HepG2 (cell line): ENCODE results near the gene LMX1B. TPM values are rescaled to one million over a fixed set of nuclear protein-coding genes. Genes with fewer than 3 reads are reported as not detected.

Experiments
- ATF1 ChIP-seq: IDR thresholded peaks from 2 replicates; pipeline ENCODE4 v1.6.1; 2016; ENCODE audit warnings: mild to moderate bottlenecking, control low read depth
- CC2D1A ChIP-seq: sonication (generic); formaldehyde crosslinking; IDR thresholded peaks from 2 replicates; pipeline ENCODE4 v1.8.1; 2023; ENCODE audit warnings: mild to moderate bottlenecking, missing genetic modification reagents
- ELF3 ChIP-seq: IDR thresholded peaks from 2 replicates; pipeline ENCODE4 v1.6.1; 2016; ENCODE audit warnings: missing genetic modification reagents, missing compliant biosample characterization
- KLF9 ChIP-seq: IDR thresholded peaks from 2 replicates; pipeline ENCODE4 v1.6.1; 2016; ENCODE audit warnings: low read depth
- MYC ChIP-seq: sonication (generic); formaldehyde crosslinking; IDR thresholded peaks from 2 replicates; pipeline ENCODE4 v1.9.0; 2021; ENCODE audit warnings: missing genetic modification reagents, borderline replicate concordance
- RCOR2 ChIP-seq: IDR thresholded peaks from 2 replicates; pipeline ENCODE4 v1.6.1; 2016; ENCODE audit warnings: missing biosample characterization, missing genetic modification reagents
- SALL1 ChIP-seq: sonication (generic); formaldehyde crosslinking; IDR thresholded peaks from 2 replicates; pipeline ENCODE4 v1.8.0; 2022; ENCODE audit warnings: mild to moderate bottlenecking, missing genetic modification reagents
- TBL1XR1 ChIP-seq: fragments of 150-350 bp; IDR thresholded peaks from 2 replicates; pipeline ENCODE4 v1.6.1; 2014; ENCODE audit warnings: borderline replicate concordance, low read length; ENCODE audit not compliant: partially characterized antibody
- ZBTB33 ChIP-seq: sonication (generic); formaldehyde crosslinking; IDR thresholded peaks from 2 replicates; pipeline ENCODE4 v1.4.0; 2020; ENCODE audit warnings: missing genetic modification reagents
- ZNF552 ChIP-seq: sonication (generic); formaldehyde crosslinking; IDR thresholded peaks from 2 replicates; pipeline ENCODE4 v1.9.0; 2022; ENCODE audit warnings: missing genetic modification reagents, mild to moderate bottlenecking, borderline replicate concordance
- ZNF687 ChIP-seq: sonication (generic); formaldehyde crosslinking; IDR thresholded peaks from 2 replicates; pipeline ENCODE4 v1.5.1; 2020; ENCODE audit warnings: mild to moderate bottlenecking, missing genetic modification reagents, moderate library complexity
- ZNF775 ChIP-seq: sonication (generic); formaldehyde crosslinking; IDR thresholded peaks from 2 replicates; pipeline ENCODE4 v1.4.0; 2020; ENCODE audit warnings: missing genetic modification reagents, mild to moderate bottlenecking, moderate library complexity, borderline replicate concordance
- polyA plus RNA-seq, 8 experiments: library from polyadenylated mRNA; depleted of rRNA in 3 of 8; stranded (reverse) in 7 of 8; unstranded in 1 of 8; fragments of >200 nt; fragmentation: Illumina TruSeq in 4 of 8; extraction: Trizol in 4 of 8; gene quantifications; 2 replicates each; pipeline versions ENCODE4 v1.2.1 to v1.2.3, GENCODE V29; 2011 to 2016; ENCODE audit warnings: low read depth in 4 of 8, missing spikeins in 1 of 8, mixed read lengths in 1 of 8; ENCODE audit not compliant: insufficient read depth in 1 of 8
- total RNA-seq, 5 experiments: library from RNA; depleted of rRNA; stranded (reverse); fragments of >200 nt; fragmentation: Illumina TruSeq; extraction: Trizol; gene quantifications; 2 replicates each; pipeline ENCODE4 v1.2.3, GENCODE V29; 2016; ENCODE audit warnings: low read depth in 1 of 5
- TF ChIP-seq, protein P1 (sequence below): sonication (generic); formaldehyde crosslinking; IDR thresholded peaks from 2 replicates; pipeline ENCODE4 v1.5.1; 2020; ENCODE audit warnings: mild to moderate bottlenecking, missing genetic modification reagents, borderline replicate concordance
- TF ChIP-seq, protein P2 (sequence below): sonication (generic); formaldehyde crosslinking; IDR thresholded peaks from 2 replicates; pipeline ENCODE4 v1.8.1; 2023; ENCODE audit warnings: mild to moderate bottlenecking, missing genetic modification reagents

LMX1B gene
- total and polyA plus RNA-seq, 2 of the 13 experiments (the other 11 are each of a cell fraction or from before 2014, with no cell fraction given), result not detected

DNA sequence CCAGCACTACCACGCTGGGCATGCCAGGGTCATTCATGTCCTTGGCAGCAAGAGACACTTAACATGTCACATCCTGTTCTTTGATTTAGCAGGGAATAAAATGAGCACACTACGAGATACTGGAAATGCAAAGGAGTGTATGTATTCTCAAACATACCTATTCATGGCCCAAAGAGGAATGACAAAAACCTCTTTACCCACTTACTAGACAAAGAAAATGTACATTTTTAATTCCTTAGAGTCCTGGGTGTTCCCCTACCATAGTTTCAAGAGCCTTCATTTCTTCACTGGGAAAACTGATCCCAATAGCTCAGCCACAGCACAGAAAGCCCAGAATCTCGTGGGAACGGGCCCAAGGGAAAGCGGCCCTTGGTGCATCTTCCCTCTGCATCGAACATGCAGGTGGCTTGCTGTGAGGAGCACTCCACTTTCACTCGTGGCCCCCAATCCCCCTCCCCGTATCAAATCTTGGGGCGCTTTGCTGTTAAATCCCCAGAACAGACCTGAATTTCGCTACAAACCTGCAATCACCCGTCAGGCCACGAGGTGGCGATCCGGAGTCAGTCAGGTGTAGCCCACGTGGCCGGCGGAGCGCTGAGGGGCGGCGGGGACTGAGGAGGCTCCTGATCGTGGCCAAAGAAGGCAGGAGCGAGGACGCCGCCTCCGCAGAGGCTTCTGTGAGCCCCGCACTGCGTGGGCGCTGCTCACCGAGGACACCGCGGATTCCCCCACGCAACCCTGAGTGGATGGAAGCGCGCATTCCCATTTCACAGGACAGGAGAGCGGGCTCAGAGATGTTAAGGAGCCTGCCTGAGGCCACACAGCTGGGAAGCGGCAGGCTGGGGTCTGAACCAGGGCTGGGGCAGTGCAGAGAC, 91.4 kb downstream of the LMX1B start (continued):
- 0 out of 2 replicates have a peak, but pooled peaks have one; percentile 36 for TF ChIP-seq ELF3
- TF ChIP-seq MYC, result peak; percentile 81; the same call in 1 of the 2 replicates
- TF ChIP-seq, protein P1, sequence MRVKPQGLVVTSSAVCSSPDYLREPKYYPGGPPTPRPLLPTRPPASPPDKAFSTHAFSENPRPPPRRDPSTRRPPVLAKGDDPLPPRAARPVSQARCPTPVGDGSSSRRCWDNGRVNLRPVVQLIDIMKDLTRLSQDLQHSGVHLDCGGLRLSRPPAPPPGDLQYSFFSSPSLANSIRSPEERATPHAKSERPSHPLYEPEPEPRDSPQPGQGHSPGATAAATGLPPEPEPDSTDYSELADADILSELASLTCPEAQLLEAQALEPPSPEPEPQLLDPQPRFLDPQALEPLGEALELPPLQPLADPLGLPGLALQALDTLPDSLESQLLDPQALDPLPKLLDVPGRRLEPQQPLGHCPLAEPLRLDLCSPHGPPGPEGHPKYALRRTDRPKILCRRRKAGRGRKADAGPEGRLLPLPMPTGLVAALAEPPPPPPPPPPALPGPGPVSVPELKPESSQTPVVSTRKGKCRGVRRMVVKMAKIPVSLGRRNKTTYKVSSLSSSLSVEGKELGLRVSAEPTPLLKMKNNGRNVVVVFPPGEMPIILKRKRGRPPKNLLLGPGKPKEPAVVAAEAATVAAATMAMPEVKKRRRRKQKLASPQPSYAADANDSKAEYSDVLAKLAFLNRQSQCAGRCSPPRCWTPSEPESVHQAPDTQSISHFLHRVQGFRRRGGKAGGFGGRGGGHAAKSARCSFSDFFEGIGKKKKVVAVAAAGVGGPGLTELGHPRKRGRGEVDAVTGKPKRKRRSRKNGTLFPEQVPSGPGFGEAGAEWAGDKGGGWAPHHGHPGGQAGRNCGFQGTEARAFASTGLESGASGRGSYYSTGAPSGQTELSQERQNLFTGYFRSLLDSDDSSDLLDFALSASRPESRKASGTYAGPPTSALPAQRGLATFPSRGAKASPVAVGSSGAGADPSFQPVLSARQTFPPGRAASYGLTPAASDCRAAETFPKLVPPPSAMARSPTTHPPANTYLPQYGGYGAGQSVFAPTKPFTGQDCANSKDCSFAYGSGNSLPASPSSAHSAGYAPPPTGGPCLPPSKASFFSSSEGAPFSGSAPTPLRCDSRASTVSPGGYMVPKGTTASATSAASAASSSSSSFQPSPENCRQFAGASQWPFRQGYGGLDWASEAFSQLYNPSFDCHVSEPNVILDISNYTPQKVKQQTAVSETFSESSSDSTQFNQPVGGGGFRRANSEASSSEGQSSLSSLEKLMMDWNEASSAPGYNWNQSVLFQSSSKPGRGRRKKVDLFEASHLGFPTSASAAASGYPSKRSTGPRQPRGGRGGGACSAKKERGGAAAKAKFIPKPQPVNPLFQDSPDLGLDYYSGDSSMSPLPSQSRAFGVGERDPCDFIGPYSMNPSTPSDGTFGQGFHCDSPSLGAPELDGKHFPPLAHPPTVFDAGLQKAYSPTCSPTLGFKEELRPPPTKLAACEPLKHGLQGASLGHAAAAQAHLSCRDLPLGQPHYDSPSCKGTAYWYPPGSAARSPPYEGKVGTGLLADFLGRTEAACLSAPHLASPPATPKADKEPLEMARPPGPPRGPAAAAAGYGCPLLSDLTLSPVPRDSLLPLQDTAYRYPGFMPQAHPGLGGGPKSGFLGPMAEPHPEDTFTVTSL, result no peak
- TF ChIP-seq TBL1XR1, result no peak
- TF ChIP-seq, protein P2, sequence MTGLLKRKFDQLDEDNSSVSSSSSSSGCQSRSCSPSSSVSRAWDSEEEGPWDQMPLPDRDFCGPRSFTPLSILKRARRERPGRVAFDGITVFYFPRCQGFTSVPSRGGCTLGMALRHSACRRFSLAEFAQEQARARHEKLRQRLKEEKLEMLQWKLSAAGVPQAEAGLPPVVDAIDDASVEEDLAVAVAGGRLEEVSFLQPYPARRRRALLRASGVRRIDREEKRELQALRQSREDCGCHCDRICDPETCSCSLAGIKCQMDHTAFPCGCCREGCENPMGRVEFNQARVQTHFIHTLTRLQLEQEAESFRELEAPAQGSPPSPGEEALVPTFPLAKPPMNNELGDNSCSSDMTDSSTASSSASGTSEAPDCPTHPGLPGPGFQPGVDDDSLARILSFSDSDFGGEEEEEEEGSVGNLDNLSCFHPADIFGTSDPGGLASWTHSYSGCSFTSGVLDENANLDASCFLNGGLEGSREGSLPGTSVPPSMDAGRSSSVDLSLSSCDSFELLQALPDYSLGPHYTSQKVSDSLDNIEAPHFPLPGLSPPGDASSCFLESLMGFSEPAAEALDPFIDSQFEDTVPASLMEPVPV (CRISPR knock-in tag), result no peak; the same call in 1 of the 2 replicates
- no peak for TF ChIP-seq ATF1 (CRISPR knock-in tag)
- peak; percentile 75 for TF ChIP-seq ZNF687 (CRISPR knock-in tag)
- 0 out of 2 replicates have a peak, but pooled peaks have one; percentile 7 for TF ChIP-seq ZBTB33
- TF ChIP-seq ZNF775 (CRISPR knock-in tag), result no peak
- TF ChIP-seq RCOR2 (CRISPR knock-in tag), result no peak
- TF ChIP-seq CC2D1A, result no peak
- peak; percentile 36; the same call in 1 of the 2 replicates for TF ChIP-seq SALL1 (CRISPR knock-in tag)
- TF ChIP-seq KLF9, result no peak
- TF ChIP-seq ZNF552, result no peak
